GM19452 (cell line): Measurements from ENCODE around the gene RCSD1.

Source experiments
- ATAC-seq: cut with Tn5 transposase; IDR thresholded peaks from one replicate; pipeline ENCODE4 v1.9.1; 2021; ENCODE audit not compliant: unreplicated experiment

Gene RCSD1

GRCh38 chr1:167683226-167683625 lies 53.2 kb downstream of the RCSD1 start:
- no peak for ATAC-seq

DNA sequence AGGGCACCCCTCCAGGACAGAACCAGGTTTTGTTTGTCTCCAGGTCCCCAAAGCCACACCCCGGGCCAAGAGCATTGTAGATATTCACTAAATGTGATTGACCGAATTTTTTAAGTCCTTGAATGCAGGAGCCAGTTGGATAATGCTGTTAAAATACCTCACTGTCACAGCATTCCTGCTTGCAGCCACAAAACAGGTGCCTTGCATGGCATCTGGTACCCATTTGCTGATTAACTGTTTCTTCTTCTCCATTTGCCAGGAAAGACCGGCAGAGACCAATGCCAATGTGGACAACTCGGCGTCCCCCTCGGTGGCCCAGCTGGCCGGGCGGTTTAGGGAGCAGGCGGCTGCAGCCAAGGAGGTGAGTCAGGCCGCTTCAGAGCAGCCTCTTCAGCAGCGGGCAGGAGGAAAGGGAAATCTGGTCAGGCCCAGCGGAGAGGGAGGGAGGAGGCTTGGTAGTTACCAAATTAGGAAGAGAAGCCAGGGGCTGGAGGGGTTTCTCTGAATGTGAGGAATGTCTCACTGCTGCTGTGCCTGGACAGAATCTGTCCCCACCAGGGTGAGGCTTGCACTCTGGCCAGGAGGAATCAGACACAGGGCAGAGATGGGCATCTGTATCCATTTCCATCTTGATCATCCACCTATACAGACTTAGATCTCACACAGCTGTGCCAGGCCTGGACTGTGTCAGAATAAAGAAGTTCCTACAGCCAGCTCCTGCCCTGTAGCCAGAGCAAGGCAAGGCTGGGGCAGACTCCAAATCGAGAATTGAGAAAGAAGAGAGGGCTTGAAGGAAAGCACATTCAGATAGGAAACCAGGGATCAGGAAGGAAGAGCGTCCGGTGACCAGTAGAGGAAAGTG lies 53.8 kb downstream of the RCSD1 start:
- ATAC-seq, result no peak

DNA sequence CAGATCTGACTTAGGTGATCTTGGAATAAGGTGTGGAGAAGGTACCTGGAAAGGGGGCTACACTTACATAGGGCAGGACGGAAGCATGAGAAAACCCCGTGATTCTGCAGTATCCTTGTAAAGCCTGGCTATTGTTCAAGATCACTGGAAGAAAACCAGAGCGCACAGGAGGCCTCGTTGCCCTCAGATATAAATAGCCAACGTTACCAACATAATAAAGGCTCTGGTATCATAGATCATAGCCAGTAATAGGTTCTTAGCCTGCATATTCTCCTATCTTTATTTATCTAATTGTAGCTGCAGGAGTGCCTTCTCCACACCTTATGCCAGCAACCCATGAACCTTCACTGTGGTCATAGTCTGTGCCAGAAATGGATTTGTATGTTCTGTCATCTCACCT lies 55.8 kb downstream of the RCSD1 start:
- no peak for ATAC-seq

DNA sequence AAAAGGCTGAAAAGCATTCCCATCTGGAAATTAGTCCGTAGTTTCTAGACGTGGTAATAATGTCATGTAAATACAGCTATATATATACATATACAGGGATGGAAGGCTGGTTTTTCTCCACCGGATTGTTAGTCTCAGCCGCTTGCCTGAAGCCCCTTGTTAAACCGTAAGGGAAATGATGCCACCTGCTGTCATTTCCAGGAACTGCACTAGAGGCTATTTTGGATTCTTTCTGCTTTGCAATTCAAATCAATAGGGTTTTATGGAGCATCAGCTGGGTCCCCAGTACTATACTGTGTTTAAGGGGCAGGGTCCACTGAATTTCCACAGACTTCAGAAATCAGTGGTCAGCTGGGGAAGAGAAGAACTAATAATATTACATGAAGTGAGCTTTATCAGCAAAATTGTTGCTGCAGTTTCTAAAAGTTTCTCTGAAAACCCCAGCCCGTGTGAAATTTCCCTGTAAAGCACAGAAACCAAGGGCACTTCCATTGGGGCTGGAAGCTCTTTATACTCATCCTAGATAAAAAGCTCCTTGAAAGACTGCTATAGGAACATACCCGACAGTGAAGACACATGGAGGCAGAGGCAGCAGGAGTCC lies 58.0 kb downstream of the RCSD1 start:
- ATAC-seq, result peak; percentile 71

DNA sequence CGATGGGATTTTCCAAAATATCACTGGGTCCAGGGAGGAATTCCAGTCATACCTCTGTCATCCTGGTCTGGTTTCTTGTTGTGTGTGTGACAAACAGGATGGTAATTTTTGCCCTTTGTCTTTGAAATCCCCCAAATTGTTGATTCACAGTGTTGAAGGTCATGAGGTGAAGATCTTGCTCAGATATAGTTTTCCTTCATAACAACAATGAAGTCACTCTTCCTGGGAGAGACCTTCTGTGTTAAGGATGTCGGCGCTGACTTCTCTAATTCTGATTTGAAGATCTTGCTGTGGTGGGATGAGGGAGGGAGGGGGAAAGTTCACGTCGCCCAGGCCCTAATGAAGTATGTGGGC lies 59.5 kb downstream of the RCSD1 start:
- ATAC-seq, result no peak

DNA sequence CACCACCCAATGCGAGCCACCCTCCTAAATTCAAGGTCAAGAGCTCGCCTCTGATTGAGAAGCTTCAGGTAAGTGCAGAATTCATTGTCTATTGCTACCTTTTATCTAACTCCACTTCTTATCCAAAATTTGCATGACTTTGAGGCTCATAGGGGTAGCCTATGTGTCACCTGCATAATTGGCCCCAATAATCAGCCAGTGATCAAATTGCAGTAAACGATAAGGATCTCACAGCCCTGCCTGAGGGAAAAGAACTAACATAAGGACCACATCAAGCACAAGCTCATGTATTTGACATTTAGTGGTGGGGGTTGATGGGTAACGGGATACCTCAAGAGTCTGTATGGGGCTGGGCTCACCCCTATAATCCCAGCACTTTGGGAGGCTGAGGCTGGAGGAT lies 60.0 kb downstream of the RCSD1 start:
- ATAC-seq, result no peak

DNA sequence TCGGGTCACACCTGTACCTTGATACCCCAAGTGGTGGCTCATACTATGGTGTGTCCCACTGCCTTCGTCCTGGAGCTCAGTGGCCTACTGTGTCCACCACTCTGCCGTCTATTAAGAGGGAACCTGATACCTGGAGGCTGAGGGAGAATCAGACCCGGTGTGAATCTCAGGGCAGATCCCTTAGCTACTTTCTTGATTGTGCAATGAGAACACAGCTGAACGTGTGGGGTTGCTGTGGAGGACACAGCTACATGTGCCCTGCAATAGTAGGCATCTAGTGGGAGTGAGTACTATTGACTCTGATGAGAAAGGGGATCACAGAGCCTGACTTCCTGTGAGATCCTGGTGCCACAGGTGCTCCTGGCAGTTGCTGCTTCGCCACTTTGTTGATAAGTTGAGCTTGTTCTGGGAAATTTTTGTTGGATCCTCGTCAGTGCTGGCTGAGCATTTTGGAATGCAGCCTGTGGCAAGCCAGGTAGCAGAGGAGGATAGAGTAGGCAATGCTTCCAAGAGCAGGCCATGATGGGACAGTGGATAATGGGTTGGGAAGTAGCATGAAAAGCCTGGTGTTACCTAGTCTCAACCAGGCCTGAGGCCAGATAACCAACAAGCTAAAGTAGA lies 63.5 kb downstream of the RCSD1 start:
- no peak for ATAC-seq

DNA sequence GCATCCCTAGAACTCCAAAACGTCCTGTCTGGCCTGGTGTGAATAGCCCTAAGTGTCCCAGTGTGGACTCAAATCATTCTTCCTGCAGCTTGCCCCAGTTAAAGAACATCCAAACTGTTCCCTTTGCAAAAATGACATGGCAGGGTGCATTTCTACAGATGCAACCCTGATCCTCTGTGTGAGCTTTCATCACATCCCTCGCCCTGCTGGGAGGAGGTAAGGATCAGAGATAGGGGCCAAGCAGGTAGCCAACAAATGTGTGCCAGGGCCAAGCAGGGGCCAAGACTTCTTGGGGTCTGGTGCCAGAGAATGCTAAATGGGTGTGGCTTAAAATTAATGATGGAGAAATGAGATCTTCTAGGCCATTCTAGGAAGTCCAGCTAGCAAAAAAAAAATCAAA lies 64.7 kb downstream of the RCSD1 start:
- ATAC-seq, result no peak

DNA sequence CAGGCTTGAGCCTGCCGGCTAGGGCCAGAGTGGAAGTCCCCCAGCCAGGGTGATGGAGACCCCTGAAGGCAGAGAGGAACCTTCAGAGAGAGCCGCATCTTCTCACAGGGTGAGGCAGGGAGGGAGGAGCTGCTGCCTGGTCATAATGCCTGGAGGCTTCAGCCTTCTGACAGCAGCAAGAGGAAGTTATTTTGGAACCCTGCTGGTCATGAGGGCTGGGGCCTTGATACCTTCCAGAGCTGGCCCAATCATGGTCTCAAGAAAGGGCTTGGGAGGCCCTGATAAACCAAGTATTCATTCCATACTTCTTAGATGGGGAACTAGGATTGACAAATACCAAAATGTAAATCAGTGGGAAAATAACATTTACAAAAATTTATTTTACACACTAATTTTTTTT lies 65.1 kb downstream of the RCSD1 start:
- ATAC-seq, result no peak

DNA sequence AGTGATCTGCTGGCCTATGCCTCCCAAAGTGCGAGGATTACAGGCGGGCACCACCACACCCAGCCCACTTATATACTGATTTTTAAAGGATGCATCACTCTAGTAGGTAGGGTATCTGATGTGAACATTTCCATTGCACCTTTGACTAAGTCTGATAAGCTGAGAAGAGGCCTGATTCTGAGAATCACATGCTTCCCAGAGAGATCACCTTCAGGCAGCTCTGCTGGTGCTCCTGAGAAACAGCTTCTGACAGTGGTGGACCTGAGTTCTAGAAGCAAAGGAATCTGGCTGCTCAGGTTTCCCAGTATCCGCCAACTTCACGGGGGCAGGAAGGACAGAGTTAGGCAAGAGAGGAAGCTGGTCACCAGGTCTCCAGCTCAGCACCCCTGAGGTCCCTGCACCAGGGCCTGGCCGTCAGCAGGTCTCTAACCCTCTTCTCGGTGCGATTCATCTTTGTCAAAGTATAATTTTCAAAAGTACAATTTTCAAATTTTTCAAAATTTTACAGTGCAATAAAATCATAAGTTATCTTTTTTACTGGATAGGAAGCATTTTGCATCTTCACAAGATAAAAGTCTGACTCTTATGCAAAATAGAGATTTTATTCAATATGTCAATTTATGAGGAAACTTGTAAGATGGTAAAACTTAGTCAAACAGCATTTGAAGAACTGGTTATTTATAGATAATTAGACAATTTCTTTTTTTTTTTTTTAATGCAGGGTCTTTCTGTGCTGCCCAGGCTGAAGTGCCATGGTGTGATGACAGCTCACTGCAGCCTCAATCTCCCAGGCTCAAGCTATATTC lies 65.9 kb downstream of the RCSD1 start:
- no peak for ATAC-seq

DNA sequence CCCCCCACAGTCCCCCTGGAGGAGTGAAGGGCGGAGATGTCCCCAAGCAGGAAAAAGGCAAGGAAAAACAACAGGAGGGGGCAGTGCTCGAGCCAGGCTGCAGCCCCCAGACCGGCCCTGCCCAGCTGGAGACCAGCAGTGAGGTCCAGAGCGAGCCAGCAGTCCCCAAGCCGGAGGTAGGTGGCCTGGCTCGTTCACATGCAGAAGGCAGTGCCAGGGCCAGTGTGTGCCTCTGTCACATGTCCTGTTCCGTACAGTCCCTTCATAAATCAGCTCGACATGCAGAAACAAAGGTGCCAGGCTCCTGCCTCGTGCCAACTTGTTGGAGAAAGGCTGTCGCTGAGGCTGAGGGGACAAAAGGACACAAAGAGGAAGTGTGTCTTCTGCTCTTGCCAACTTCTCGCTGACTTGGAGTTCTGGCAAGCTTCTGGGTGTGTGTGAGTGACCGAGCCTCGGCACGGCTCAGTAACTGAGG lies 67.7 kb downstream of the RCSD1 start:
- ATAC-seq, result no peak

- ATAC-seq, result no peak
Measured at GRCh38 chr1:167698313-167698712, 68.3 kb downstream of the RCSD1 start.

GRCh38 chr1:167701510-167701909 lies 71.5 kb downstream of the RCSD1 start:
- ATAC-seq, result no peak

- no peak for ATAC-seq
Measured at GRCh38 chr1:167703557-167703956, 73.5 kb downstream of the RCSD1 start.

DNA sequence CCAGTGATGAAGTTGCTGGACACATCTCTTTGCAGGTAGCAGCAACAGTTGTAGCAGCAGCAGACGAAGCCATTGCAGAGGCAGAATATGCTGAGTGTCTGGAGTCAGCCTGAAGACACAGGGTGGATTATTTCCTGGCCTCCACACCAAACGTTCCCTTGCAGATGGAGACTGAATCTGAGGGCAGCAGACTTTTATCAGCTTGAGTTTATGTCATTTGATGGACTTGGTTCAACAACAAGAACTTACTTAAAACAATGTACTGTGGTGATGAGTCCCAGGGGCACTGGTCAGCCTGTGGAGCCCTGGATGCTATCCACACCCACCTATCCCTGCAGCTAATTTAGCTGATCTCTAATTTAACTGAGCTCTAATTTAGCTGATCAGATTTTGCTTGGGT lies 74.7 kb downstream of the RCSD1 start:
- no peak for ATAC-seq

- ATAC-seq, result no peak
Measured at GRCh38 chr1:167705250-167705649, 75.2 kb downstream of the RCSD1 start.

DNA sequence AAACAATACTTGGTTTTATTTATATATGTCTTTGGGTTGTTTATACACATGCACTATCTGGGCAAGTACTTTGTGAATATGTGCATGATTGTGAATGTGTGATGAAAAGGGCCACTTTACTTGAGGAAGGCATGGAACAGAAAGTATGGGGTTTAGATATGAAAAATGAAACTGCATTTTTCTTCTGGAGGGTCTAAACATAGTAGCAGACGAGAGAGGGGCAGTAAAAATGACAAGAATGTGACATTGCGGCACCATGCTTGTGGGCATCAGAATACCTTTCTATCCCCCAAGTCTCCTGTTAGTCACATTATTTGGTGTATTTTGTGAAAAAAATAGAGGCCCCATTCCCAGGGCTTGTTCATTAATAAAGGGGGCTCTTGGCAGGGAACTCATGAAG lies 76.3 kb downstream of the RCSD1 start:
- no peak for ATAC-seq

- peak; percentile 50 for ATAC-seq
Measured at GRCh38 chr1:167706931-167707877, 77.2 kb downstream of the RCSD1 start.

- no peak for ATAC-seq
Measured at GRCh38 chr1:167707942-167708341, 77.9 kb downstream of the RCSD1 start.

- ATAC-seq, result peak; percentile 46
Measured at GRCh38 chr1:167708940-167709389, 78.9 kb downstream of the RCSD1 start.
